ENCODE measurements around the gene SCYGR1.
"Not testable (repeated sequence)": the region's sequence is repeated elsewhere in the genome, so short reads cannot be mapped to it uniquely, and the experiment has no call there.

Gene SCYGR1

GRCh38 chr2:227368574-227368973 is 19.2 kb downstream of the SCYGR1 start:
- no peak for DNase-seq

- DNase-seq = no peak
Observed at GRCh38 chr2:227367427-227367795, 20.3 kb downstream of the SCYGR1 start.

DNA sequence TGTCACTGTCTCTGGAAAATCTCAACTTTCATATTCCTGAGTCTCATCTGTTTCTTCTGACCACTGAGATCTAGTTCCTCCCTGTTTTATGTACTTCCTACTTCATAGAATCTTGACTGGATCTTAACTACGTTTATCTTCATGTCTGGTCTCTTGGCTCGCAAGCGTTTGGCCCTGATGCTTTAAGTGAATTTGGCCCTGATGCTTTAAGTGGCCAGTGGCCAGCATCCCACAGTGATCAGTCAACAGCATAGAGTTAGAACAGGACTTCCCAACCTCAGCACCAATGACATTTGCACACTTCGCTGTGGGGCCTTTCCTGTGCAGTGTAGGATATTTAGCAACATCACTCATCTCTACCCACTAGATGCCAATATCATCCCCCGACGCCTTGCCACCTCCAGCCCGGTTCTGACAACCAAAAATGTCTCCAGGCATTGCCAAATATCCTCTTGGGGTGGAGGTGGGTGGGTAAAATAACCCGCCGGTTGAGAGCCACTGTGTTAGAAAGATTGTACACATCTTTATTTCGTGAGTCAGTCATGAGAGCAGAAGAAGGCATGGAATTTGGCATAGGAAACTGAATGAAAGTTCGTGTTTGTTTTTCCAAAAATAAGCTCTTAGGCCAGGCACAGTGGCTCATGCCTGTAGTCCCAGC is 20.9 kb downstream of the SCYGR1 start:
- DNase-seq = no peak

GRCh38 chr2:227365833-227366232 is 21.9 kb downstream of the SCYGR1 start:
- no peak for DNase-seq

- not testable (repeated sequence) for DNase-seq
Observed at GRCh38 chr2:227364585-227365263, 23.0 kb downstream of the SCYGR1 start.

DNA sequence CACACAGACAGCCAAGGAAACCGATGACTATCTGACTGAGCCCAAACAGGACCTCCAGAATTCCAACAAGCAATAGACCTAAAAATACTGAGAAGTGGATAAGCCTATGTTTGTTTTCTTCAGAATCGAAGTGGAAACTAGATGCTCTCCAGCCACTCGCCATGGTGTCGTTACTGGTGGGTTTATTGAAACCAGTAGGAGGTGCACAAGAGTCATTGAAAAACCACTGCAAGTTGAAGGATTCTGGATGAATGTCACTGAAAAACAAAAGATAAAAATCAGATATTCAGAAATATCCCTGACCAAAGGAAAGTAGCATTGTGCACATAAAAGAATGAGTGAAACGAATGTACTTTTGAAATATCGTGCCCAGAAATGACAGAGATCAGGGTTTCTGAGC is 24.0 kb downstream of the SCYGR1 start:
- DNase-seq = no peak

DNA sequence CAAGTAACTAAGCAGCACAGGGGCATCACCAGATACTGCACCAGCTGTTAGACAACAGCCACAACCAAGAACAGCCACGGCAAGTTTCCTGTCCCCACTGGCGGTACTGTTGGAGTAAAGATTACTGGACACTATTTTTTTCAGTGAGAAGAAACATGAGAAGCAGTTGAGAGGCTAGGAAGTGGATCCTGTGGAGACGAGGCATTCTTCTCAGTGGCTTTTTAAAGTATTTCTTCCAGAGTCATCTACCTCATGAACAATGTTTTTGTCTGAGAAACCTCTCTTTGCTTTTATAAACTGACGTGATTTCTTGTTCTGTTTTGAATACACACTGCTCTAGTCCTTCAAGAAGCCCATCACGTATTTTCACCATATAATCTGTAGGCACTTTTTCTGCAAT is 27.4 kb downstream of the SCYGR1 start:
- no peak for DNase-seq

- DNase-seq = no peak
Observed at GRCh38 chr2:227351639-227352038, 36.1 kb downstream of the SCYGR1 start.

- DNase-seq = no peak
Observed at GRCh38 chr2:227349989-227350612, 37.6 kb downstream of the SCYGR1 start.

DNA sequence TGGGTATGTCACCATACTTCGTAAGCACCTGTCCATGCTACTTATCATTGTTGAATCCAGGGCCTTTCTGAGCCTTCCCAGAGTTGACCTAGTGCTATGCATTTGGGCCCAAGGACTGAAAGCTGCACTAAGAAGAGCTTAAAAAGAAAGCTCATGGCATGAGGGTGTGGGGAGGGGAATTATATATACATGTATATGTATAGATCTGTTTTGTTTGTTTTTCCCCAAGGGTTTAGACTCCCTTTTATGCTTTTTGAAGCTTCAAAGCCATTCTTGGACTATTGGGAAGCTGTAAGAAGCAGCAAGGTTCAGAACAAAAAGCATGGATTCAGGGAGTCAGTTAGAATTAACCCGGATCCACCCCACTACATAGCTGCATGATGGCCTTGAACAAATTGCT is 39.4 kb downstream of the SCYGR1 start:
- no peak for DNase-seq

GRCh38 chr2:227347117-227347516 is 40.6 kb downstream of the SCYGR1 start:
- no peak for DNase-seq

- DNase-seq = no peak
Observed at GRCh38 chr2:227344231-227344630, 43.5 kb downstream of the SCYGR1 start.

GRCh38 chr2:227341553-227341952 is 46.2 kb downstream of the SCYGR1 start:
- DNase-seq = no peak

- no peak for DNase-seq
Observed at GRCh38 chr2:227340106-227340505, 47.6 kb downstream of the SCYGR1 start.

DNA sequence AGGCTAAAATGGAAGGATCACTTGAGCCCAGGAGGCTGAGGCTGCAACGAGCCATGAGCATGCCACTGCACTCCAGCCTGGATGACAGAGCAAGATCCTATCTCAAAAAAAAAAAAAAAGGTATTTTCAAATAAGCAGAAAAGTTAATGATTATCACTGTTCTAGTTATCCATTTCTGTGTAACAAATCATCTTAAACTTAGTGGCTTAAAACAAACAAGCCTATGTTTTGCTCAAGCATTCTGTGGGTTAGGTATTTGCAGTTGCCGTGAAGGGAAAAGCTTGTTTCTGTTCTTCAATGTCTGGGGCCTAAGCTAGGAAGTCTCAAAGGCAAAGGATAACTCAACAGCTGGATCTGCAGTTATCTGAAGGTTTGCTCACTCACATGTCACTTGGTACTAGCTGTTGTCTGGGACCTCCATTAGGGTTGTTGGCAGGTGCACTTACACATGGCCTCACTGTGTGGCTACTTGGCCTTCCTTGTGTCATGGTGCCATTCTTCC is 48.6 kb downstream of the SCYGR1 start:
- DNase-seq = no peak
